ENCODE measurements around the gene IP6K1. TPM values are rescaled to one million over a fixed set of nuclear protein-coding genes. Genes with fewer than 3 reads are reported as not detected.
"Not testable (repeated sequence)": the region's sequence is repeated elsewhere in the genome, so short reads cannot be mapped to it uniquely, and the experiment has no call there.

The IP6K1 gene
- total RNA-seq, 1 donor from 2014 or later: 39.5 TPM

DNA sequence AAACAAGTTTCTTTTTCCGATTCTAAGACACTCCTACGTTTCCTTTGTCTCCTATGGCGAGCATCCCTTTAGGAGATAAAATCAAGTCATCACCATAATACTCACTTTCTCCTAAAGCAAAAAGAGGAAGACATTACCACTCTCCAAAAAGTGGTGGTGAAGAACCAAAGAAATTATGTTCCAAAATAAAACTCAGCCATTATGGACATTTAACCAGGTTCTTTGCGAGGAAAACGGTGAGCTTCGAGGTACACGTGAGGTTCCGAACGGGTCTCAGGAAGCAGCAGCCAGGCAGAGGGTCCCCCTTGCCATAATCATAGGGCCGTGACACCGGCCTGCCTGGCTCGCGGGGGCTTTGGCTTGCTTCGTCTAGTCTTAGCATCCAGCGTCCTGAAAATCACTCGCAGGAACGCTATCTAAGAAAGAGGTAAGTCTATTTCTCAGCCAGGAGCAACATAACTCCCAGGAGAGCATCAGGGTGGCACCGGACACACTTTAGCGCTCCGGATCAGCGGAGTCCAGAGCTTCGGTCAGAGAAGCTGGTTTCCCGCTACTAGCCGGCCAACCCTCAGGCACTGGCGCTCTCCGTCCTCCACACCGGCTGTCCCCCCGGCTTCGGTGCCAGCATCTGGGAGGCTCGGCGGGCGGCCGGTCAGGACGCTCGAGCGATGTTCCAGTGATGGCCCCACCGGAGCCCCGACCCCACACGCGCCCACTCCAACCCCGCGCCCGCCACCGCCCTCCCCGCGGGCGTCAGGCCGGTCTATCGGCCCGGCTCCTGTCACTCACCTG is 581 bp downstream of the IP6K1 start:
- intact Hi-C loops (cut with DNase I): no loop called here

DNA sequence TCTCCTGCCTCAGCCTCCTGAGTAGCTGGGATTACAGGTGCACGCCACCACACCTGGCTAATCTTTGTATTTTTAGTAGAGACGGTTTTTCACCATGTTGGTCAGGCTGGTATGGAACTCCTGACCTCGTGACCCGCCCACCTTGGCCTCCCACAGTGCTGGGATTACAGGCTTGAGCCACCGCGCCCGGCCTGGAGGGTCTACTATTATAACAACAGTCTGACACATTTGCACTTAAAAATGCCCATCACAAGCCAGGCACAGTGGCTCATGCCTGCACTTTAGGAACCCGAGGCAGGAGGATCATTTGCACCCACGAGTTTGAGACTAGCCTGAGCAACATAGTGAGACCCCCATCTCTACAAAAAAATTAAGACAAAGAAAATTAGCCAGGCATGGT is 4.1 kb downstream of the IP6K1 start:
- intact Hi-C loops (cut with DNase I); H3K27ac ChIP-seq; H3K9me3 ChIP-seq; ATAC-seq; H3K4me3 ChIP-seq; H3K27me3 ChIP-seq; H3K36me3 ChIP-seq: not testable (repeated sequence)
- H3K4me1 ChIP-seq: peaks cover 49% of the 10 kb centered on the region
- DNase-seq: peak; percentile 33

More for the DNA sequence above, 581 bp downstream of the IP6K1 start:
- no peaks in the 10 kb centered on the region for H3K9me3 ChIP-seq
- peaks cover 37% of the 10 kb centered on the region for H3K4me1 ChIP-seq
- H3K27me3 ChIP-seq: no peaks in the 10 kb centered on the region
- no peak for DNase-seq
- ATAC-seq: peak; percentile 60
- TF ChIP-seq, protein P1, sequence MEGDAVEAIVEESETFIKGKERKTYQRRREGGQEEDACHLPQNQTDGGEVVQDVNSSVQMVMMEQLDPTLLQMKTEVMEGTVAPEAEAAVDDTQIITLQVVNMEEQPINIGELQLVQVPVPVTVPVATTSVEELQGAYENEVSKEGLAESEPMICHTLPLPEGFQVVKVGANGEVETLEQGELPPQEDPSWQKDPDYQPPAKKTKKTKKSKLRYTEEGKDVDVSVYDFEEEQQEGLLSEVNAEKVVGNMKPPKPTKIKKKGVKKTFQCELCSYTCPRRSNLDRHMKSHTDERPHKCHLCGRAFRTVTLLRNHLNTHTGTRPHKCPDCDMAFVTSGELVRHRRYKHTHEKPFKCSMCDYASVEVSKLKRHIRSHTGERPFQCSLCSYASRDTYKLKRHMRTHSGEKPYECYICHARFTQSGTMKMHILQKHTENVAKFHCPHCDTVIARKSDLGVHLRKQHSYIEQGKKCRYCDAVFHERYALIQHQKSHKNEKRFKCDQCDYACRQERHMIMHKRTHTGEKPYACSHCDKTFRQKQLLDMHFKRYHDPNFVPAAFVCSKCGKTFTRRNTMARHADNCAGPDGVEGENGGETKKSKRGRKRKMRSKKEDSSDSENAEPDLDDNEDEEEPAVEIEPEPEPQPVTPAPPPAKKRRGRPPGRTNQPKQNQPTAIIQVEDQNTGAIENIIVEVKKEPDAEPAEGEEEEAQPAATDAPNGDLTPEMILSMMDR (IDR thresholded peaks at IDR 0.05): no peak
- peaks cover 6% of the 10 kb centered on the region for H3K36me3 ChIP-seq
- H3K27ac ChIP-seq: peak overlapping the region; percentile 86
- peak overlapping the region; percentile 72 for H3K4me3 ChIP-seq

- H3K4me3 ChIP-seq: no peak overlapping the region
- peak; percentile 7 for DNase-seq
- H3K9me3 ChIP-seq: no peaks in the 10 kb centered on the region
- ATAC-seq: no peak
- H3K4me1 ChIP-seq: peaks cover 43% of the 10 kb centered on the region
- TF ChIP-seq, protein P1 (IDR thresholded peaks at IDR 0.05): no peak
- H3K27me3 ChIP-seq: no peaks in the 10 kb centered on the region
- intact Hi-C loops (cut with DNase I): no loop called here
- no peak overlapping the region for H3K27ac ChIP-seq
- peaks cover 15% of the 10 kb centered on the region for H3K36me3 ChIP-seq
Observed at GRCh38 chr3:49781415-49782199, 4.7 kb downstream of the IP6K1 start.

- Histone ChIP-seq H3K36me3 (peaks cover 18% of the 10 kb centered on the region), H3K4me1 (peaks cover 43% of the 10 kb centered on the region)
- H3K27ac ChIP-seq; H3K9me3 ChIP-seq; H3K27me3 ChIP-seq; ATAC-seq; intact Hi-C loops (cut with DNase I); H3K4me3 ChIP-seq: not testable (repeated sequence)
- DNase-seq: peak; percentile 40
Observed at GRCh38 chr3:49780975-49781365, 5.4 kb downstream of the IP6K1 start.

GRCh38 chr3:49780080-49780974 is 6.0 kb downstream of the IP6K1 start:
- H3K27me3 ChIP-seq: no peaks in the 10 kb centered on the region
- no peaks in the 10 kb centered on the region for H3K9me3 ChIP-seq
- no peak overlapping the region for H3K27ac ChIP-seq
- peaks cover 24% of the 10 kb centered on the region for H3K36me3 ChIP-seq
- TF ChIP-seq, protein P1 (IDR thresholded peaks at IDR 0.05): no peak
- H3K4me3 ChIP-seq: no peak overlapping the region
- DNase-seq (peak; percentile 5), ATAC-seq (peak; percentile 43)
- intact Hi-C loops (cut with DNase I): no loop called here
- peaks cover 41% of the 10 kb centered on the region for H3K4me1 ChIP-seq

DNA sequence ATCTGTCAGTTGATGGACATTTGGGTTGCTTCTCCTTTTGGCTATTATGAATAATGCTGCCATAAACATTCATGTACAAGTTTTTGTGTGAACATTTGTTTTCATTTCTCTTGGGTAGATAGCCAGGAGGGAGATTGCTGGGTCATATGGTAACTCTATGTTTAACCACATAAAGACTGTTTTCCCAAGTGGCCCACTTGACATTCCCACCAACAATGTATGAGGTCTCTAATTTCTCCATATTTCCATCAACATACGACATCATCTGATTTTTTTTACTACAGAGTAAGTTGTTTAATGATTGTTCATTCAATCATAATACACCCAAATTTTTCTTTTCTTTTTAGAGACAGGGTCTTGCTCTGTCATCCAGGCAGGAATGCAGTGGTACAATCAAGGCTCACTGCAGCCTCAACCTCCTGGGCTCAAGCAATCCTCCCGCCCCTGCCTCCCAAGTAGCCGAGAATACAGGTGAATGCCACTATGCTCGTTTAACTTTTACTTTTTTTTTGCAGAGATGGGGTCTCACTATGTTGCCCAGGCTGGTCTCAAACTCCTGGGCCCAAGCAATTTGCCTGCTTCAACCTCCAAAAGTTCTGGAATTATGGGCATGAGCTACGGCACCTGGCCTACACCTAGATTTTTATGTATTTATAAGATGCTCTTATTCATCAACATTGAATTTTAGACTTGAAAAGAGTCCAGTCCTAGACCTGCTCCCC is 6.8 kb downstream of the IP6K1 start:
- no peaks in the 10 kb centered on the region for H3K9me3 ChIP-seq
- no peak overlapping the region for H3K27ac ChIP-seq
- TF ChIP-seq, protein P1 (IDR thresholded peaks at IDR 0.05): no peak
- no peak for ATAC-seq
- H3K4me3 ChIP-seq: no peak overlapping the region
- intact Hi-C loops (cut with DNase I): no loop called here
- peak; percentile 2 for DNase-seq
- peaks cover 29% of the 10 kb centered on the region for H3K36me3 ChIP-seq
- peaks cover 33% of the 10 kb centered on the region for H3K4me1 ChIP-seq
- no peaks in the 10 kb centered on the region for H3K27me3 ChIP-seq

DNA sequence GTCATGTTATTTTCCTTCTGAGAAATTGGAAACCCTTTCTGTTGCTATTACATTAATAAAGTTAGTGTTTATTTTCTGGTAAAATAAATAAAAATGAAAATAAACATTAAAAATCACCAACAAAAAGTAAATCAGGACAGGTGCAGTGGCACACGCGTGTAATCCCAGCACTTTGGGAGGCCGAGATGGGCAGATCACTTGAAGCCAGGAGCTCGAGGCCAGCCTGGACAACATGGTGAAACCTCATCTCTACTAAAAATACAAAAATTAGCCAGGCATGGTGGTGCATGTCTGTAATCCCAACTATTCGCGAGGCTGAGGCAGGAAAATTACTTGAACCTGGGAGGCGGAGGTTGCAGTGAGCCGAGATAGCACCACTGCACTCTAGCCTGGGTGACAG is 10.2 kb downstream of the IP6K1 start:
- H3K4me3 ChIP-seq; ATAC-seq; H3K27me3 ChIP-seq; H3K9me3 ChIP-seq; H3K27ac ChIP-seq; intact Hi-C loops (cut with DNase I): not testable (repeated sequence)
- peaks cover 13% of the 10 kb centered on the region for H3K4me1 ChIP-seq
- DNase-seq: peak; percentile 4
- H3K36me3 ChIP-seq: peaks cover 24% of the 10 kb centered on the region

All from upper lobe of right lung (tissue), 1 donor.